Chondrocyte (in vitro differentiated cells): Measurements from ENCODE around the gene OGFR. TPM values are rescaled to one million over a fixed set of nuclear protein-coding genes. Genes with fewer than 3 reads are reported as not detected.

ENCODE experiments used
- DNase-seq: peaks from one replicate; pipeline ENCODE4 v3.0.0; 2021; ENCODE audit warnings: mixed read lengths, low spot score
- H3K27ac Mint-ChIP-seq: one replicate; pipeline ENCODE4 v1.8.0; 2021; ENCODE audit warnings: mild to moderate bottlenecking, moderate library complexity, mixed read lengths; ENCODE audit not compliant: unreplicated experiment
- H3K27me3 Mint-ChIP-seq: 2 replicates; pipeline ENCODE4 v1.8.0; 2021; ENCODE audit warnings: low read depth, mixed read lengths
- H3K36me3 Mint-ChIP-seq: 2 replicates; pipeline ENCODE4 v1.8.0; 2021; ENCODE audit warnings: low read depth, mixed read lengths
- H3K4me1 Mint-ChIP-seq: 2 replicates; pipeline ENCODE4 v1.8.0; 2021; ENCODE audit warnings: low read depth, mild to moderate bottlenecking, mixed read lengths
- H3K4me3 Mint-ChIP-seq: one replicate; pipeline ENCODE4 v1.8.0; 2021; ENCODE audit warnings: mild to moderate bottlenecking, moderate library complexity, mixed read lengths; ENCODE audit not compliant: unreplicated experiment
- H3K9me3 Mint-ChIP-seq: 2 replicates; pipeline ENCODE4 v1.8.0; 2021; ENCODE audit warnings: low read depth, mixed read lengths
- CTCF ChIP-seq: fragments of 200-600 bp; sonication (generic); IDR thresholded peaks from 2 replicates; pipeline ENCODE4 v1.5.0; 2021; ENCODE audit warnings: antibody characterized with exemption, mild to moderate bottlenecking, moderate library complexity
- long read RNA-seq: library from polyadenylated mRNA; stranded (forward); transcript quantifications from one replicate; pipeline ENCODE4 v2.0.0, GENCODE V29; 2021
- total RNA-seq: library from RNA; stranded (reverse); gene quantifications from 3 replicates; pipeline ENCODE4 v1.2.1, GENCODE V29; 2021

OGFR gene
- total RNA-seq = 31.5 to 32.2 TPM (median 31.8 TPM) in 3 replicates
- long read RNA-seq, transcript OGFR-201 (7 exons, 2,410 nt) = major isoform, 39 of 73 reads
- long read RNA-seq, partial matches to known transcripts = 3 of 73 reads
- long read RNA-seq, other reads (novel, unspliced or antisense) = 31 of 73 reads

GRCh38 chr20:62804627-62805154 lies at the start of gene OGFR:
TSS of gene OGFR (plus strand) at chr20:62804835. CDS start at chr20:62804860, 25 bp downstream.
- peaks cover 7% of the 10 kb centered on the region for H3K36me3 Mint-ChIP-seq
- no peak for DNase-seq
- H3K27ac Mint-ChIP-seq = peak within 1 kb of the TSS; percentile 83

GRCh38 chr20:62754991-62755356 lies 49.7 kb upstream of the OGFR start:
- Mint-ChIP-seq H3K4me3 (no peak overlapping the region), H3K36me3 (peaks cover 2% of the 10 kb centered on the region), H3K9me3 (peaks cover 8% of the 10 kb centered on the region), H3K27me3 (peaks cover 24% of the 10 kb centered on the region), H3K4me1 (no peaks in the 10 kb centered on the region), H3K27ac (no peak overlapping the region)
- DNase-seq = no peak
- no peak for TF ChIP-seq CTCF

More at GRCh38 chr20:62804627-62805154, at the start of gene OGFR:
- Mint-ChIP-seq H3K4me1 (peaks cover 21% of the 10 kb centered on the region), H3K9me3 (no peaks in the 10 kb centered on the region), H3K4me3 (peak within 1 kb of the TSS; percentile 81), H3K27me3 (no peaks in the 10 kb centered on the region)
- no peak for TF ChIP-seq CTCF

- Mint-ChIP-seq H3K9me3 (peaks cover 8% of the 10 kb centered on the region), H3K27ac (no peak overlapping the region), H3K4me3 (no peak overlapping the region), H3K36me3 (peaks cover 2% of the 10 kb centered on the region), H3K4me1 (no peaks in the 10 kb centered on the region), H3K27me3 (peaks cover 25% of the 10 kb centered on the region)
- no peak for TF ChIP-seq CTCF
- DNase-seq = peak; percentile 68
Observed at GRCh38 chr20:62755817-62756724, 48.6 kb upstream of the OGFR start.

- no peak for TF ChIP-seq CTCF
- H3K27me3 Mint-ChIP-seq = peaks cover 25% of the 10 kb centered on the region
- no peaks in the 10 kb centered on the region for H3K4me1 Mint-ChIP-seq
- H3K9me3 Mint-ChIP-seq = peaks cover 8% of the 10 kb centered on the region
- no peak overlapping the region for H3K27ac Mint-ChIP-seq
- peak; percentile 40 for DNase-seq
- H3K4me3 Mint-ChIP-seq = no peak overlapping the region
- H3K36me3 Mint-ChIP-seq = peaks cover 2% of the 10 kb centered on the region
Observed at GRCh38 chr20:62758226-62758912, 46.3 kb upstream of the OGFR start.

- Mint-ChIP-seq H3K4me1 (no peaks in the 10 kb centered on the region), H3K27me3 (peaks cover 26% of the 10 kb centered on the region), H3K27ac (no peak overlapping the region), H3K36me3 (peaks cover 2% of the 10 kb centered on the region), H3K9me3 (peaks cover 8% of the 10 kb centered on the region), H3K4me3 (no peak overlapping the region)
- DNase-seq = peak; percentile 77
- no peak for TF ChIP-seq CTCF
Observed at GRCh38 chr20:62759981-62760431, 44.6 kb upstream of the OGFR start.
